ENCODE results near the gene TPPP.

The TPPP gene

GRCh38 chr5:669842-670395, 23.2 kb downstream of the TPPP start:
- H3K4me1 ChIP-seq (ENCODE audit: low read length), result peaks cover 19% of the 10 kb centered on the region
- H3K79me2 ChIP-seq (ENCODE audit: low read length), result no peaks in the 10 kb centered on the region
- no peak for TF ChIP-seq EZH2phosphoT487 (IDR thresholded peaks at IDR 0.05; ENCODE audit: low read depth)
- TF ChIP-seq, protein P1, sequence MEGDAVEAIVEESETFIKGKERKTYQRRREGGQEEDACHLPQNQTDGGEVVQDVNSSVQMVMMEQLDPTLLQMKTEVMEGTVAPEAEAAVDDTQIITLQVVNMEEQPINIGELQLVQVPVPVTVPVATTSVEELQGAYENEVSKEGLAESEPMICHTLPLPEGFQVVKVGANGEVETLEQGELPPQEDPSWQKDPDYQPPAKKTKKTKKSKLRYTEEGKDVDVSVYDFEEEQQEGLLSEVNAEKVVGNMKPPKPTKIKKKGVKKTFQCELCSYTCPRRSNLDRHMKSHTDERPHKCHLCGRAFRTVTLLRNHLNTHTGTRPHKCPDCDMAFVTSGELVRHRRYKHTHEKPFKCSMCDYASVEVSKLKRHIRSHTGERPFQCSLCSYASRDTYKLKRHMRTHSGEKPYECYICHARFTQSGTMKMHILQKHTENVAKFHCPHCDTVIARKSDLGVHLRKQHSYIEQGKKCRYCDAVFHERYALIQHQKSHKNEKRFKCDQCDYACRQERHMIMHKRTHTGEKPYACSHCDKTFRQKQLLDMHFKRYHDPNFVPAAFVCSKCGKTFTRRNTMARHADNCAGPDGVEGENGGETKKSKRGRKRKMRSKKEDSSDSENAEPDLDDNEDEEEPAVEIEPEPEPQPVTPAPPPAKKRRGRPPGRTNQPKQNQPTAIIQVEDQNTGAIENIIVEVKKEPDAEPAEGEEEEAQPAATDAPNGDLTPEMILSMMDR (IDR thresholded peaks at IDR 0.05; ENCODE audit: low read depth, low read length), result no peak
- peak overlapping the region; percentile 68 for H3K4me2 ChIP-seq (ENCODE audit: low read length)
- H3K9ac ChIP-seq (ENCODE audit: low read length), result no peak overlapping the region
- H3K27ac ChIP-seq (ENCODE audit: low read length), result no peak overlapping the region
- H4K20me1 ChIP-seq (ENCODE audit: insufficient read depth, low read length), result peaks cover 7% of the 10 kb centered on the region; the same call in 1 of the 2 replicates
- H3K36me3 ChIP-seq (replicated peaks; ENCODE audit: low read depth, low read length), result peaks cover 8% of the 10 kb centered on the region
- peaks cover 14% of the 10 kb centered on the region for H3K27me3 ChIP-seq (ENCODE audit: low read depth, low read length)
- no peaks in the 10 kb centered on the region for H3K9me3 ChIP-seq (ENCODE audit: insufficient read depth, low read length)
- no peak overlapping the region for H2AFZ ChIP-seq (ENCODE audit: low read depth, low read length)
- no peak overlapping the region for H3K4me3 ChIP-seq (ENCODE audit: low read length)

- no peak for TF ChIP-seq EZH2phosphoT487 (IDR thresholded peaks at IDR 0.05; ENCODE audit: low read depth)
- TF ChIP-seq, protein P1 (IDR thresholded peaks at IDR 0.05; ENCODE audit: low read depth, low read length), result peak; percentile 69
- H3K79me2 ChIP-seq (ENCODE audit: low read length), result no peaks in the 10 kb centered on the region
- peaks cover 8% of the 10 kb centered on the region for H3K36me3 ChIP-seq (replicated peaks; ENCODE audit: low read depth, low read length)
- H3K9me3 ChIP-seq (ENCODE audit: insufficient read depth, low read length), result no peaks in the 10 kb centered on the region
- H3K4me3 ChIP-seq (ENCODE audit: low read length), result peak overlapping the region; percentile 26; the same call in 1 of the 2 replicates
- peaks cover 7% of the 10 kb centered on the region; the same call in 1 of the 2 replicates for H4K20me1 ChIP-seq (ENCODE audit: insufficient read depth, low read length)
- H3K27me3 ChIP-seq (ENCODE audit: low read depth, low read length), result peaks cover 14% of the 10 kb centered on the region
- no peak overlapping the region for H3K27ac ChIP-seq (ENCODE audit: low read length)
- peak overlapping the region; percentile 32; the same call in 1 of the 2 replicates for H3K9ac ChIP-seq (ENCODE audit: low read length)
- peaks cover 19% of the 10 kb centered on the region for H3K4me1 ChIP-seq (ENCODE audit: low read length)
- peak overlapping the region; percentile 68 for H3K4me2 ChIP-seq (ENCODE audit: low read length)
- no peak overlapping the region for H2AFZ ChIP-seq (ENCODE audit: low read depth, low read length)
Measured at GRCh38 chr5:669111-669841, 23.9 kb downstream of the TPPP start.

DNA sequence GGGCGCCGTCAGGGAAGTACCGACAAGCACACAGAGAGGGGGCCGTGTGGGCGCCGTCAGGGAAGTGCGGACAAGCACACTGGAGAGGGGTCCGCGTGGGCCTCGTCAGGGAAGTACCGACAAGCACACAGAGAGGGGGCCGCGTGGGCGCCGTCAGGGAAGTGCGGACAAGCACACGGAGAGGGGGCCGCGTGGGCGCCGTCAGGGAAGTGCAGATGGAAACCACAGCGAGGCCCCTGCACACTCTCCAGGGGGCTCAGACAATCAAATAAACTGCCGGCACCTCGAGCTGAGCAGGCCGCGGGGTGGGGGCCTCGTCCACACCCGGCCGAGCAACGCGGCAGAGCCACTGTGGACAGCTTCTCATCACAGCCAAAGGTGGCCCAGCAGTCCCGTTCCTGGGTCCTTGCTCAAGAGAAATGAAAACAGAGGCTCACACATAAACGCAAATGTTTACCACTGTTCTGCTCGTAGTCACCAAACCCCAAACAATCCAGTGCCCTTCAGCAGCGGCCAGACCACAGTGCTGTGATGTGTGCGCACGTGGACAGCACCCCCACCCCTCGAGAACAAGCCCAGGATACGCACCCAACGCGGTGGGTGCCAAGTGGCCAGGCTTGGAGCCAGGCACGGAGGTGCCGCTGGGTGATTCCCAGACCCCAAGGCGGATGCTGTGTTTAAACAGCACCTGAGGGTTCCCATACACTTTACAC, 24.7 kb downstream of the TPPP start:
- peaks cover 14% of the 10 kb centered on the region for H3K27me3 ChIP-seq (ENCODE audit: low read depth, low read length)
- H3K9me3 ChIP-seq (ENCODE audit: insufficient read depth, low read length), result no peaks in the 10 kb centered on the region
- H3K9ac ChIP-seq (ENCODE audit: low read length), result no peak overlapping the region
- H3K79me2 ChIP-seq (ENCODE audit: low read length), result no peaks in the 10 kb centered on the region
- H3K4me2 ChIP-seq (ENCODE audit: low read length), result no peak overlapping the region
- H3K27ac ChIP-seq (ENCODE audit: low read length), result no peak overlapping the region
- TF ChIP-seq, protein P1 (IDR thresholded peaks at IDR 0.05; ENCODE audit: low read depth, low read length), result no peak
- TF ChIP-seq EZH2phosphoT487 (IDR thresholded peaks at IDR 0.05; ENCODE audit: low read depth), result no peak
- H3K4me1 ChIP-seq (ENCODE audit: low read length), result peaks cover 19% of the 10 kb centered on the region
- no peak overlapping the region for H2AFZ ChIP-seq (ENCODE audit: low read depth, low read length)
- no peak overlapping the region for H3K4me3 ChIP-seq (ENCODE audit: low read length)
- peaks cover 8% of the 10 kb centered on the region for H3K36me3 ChIP-seq (replicated peaks; ENCODE audit: low read depth, low read length)
- H4K20me1 ChIP-seq (ENCODE audit: insufficient read depth, low read length), result peaks cover 7% of the 10 kb centered on the region; the same call in 1 of the 2 replicates

All from OCI-LY3 (cell line).